ENCODE measurements around the gene SNAPIN.
A peak's percentile ranks its signal among the peaks of the same experiment; 100 is the strongest.
"Not testable (repeated sequence)": the region's sequence is repeated elsewhere in the genome, so short reads cannot be mapped to it uniquely, and the experiment has no call there.

SNAPIN gene

GRCh38 chr1:153669606-153670005 lies 11.1 kb downstream of the SNAPIN start:
- no peak for TF ChIP-seq POLR2A (IDR thresholded peaks at IDR 0.05; ENCODE audit: low read depth, low read length)
- no peak for DNase-seq (ENCODE audit: insufficient read length, low spot score)
- no peak for FAIRE-seq

- TF ChIP-seq POLR2A (IDR thresholded peaks at IDR 0.05; ENCODE audit: low read depth, low read length), result no peak
- no peak for FAIRE-seq
- no peak for DNase-seq (ENCODE audit: insufficient read length, low spot score)
These were observed 11.9 kb downstream of the SNAPIN start for GRCh38 chr1:153670257-153670858.

- peak; percentile 80 for TF ChIP-seq POLR2A (IDR thresholded peaks at IDR 0.05; ENCODE audit: low read depth, low read length)
- DNase-seq (ENCODE audit: insufficient read length, low spot score), result peak; percentile 93
- FAIRE-seq, result peak; percentile 67
These were observed 12.5 kb downstream of the SNAPIN start, which contains the start of gene ILF2 for GRCh38 chr1:153670859-153671627. Gene ILF2, minus strand, starts transcription at chr1:153670993. Its CDS starts 71 bp downstream, at chr1:153670922.

- not testable (repeated sequence) for DNase-seq (ENCODE audit: insufficient read length, low spot score); FAIRE-seq
These were observed 13.3 kb downstream of the SNAPIN start for GRCh38 chr1:153671628-153672353.

GRCh38 chr1:153673511-153673910 lies 15.0 kb downstream of the SNAPIN start:
- no peak for TF ChIP-seq POLR2A (IDR thresholded peaks at IDR 0.05; ENCODE audit: low read depth, low read length)
- DNase-seq (ENCODE audit: insufficient read length, low spot score) (no peak), FAIRE-seq (no peak)

GRCh38 chr1:153677718-153678518 lies 19.4 kb downstream of the SNAPIN start:
- TF ChIP-seq POLR2A (IDR thresholded peaks at IDR 0.05; ENCODE audit: low read depth, low read length), result no peak
- no peak for FAIRE-seq
- DNase-seq (ENCODE audit: insufficient read length, low spot score), result peak; percentile 41

GRCh38 chr1:153678519-153679336 lies 20.2 kb downstream of the SNAPIN start, which contains the start of gene NPR1:
Gene NPR1, plus strand, starts transcription at chr1:153678688. Its CDS starts 421 bp downstream, at chr1:153679109.
- FAIRE-seq (no peak), DNase-seq (ENCODE audit: insufficient read length, low spot score) (no peak)

GRCh38 chr1:153679337-153680119 lies 21.0 kb downstream of the SNAPIN start:
- TF ChIP-seq POLR2A (IDR thresholded peaks at IDR 0.05; ENCODE audit: low read depth, low read length), result no peak
- DNase-seq (ENCODE audit: insufficient read length, low spot score), result no peak
- FAIRE-seq, result no peak

More at GRCh38 chr1:153678519-153679336, 20.2 kb downstream of the SNAPIN start, which contains the start of gene NPR1:
- no peak for TF ChIP-seq POLR2A (IDR thresholded peaks at IDR 0.05; ENCODE audit: low read depth, low read length)

- FAIRE-seq, result no peak
- no peak for TF ChIP-seq POLR2A (IDR thresholded peaks at IDR 0.05; ENCODE audit: low read depth, low read length)
- DNase-seq (ENCODE audit: insufficient read length, low spot score), result no peak
These were observed 21.6 kb downstream of the SNAPIN start for GRCh38 chr1:153680120-153680403.

GRCh38 chr1:153682730-153683129 lies 24.2 kb downstream of the SNAPIN start:
- no peak for TF ChIP-seq POLR2A (IDR thresholded peaks at IDR 0.05; ENCODE audit: low read depth, low read length)
- FAIRE-seq (no peak), DNase-seq (ENCODE audit: insufficient read length, low spot score) (no peak)

- TF ChIP-seq POLR2A (IDR thresholded peaks at IDR 0.05; ENCODE audit: low read depth, low read length), result no peak
- DNase-seq (ENCODE audit: insufficient read length, low spot score) (peak; percentile 76), FAIRE-seq (no peak)
These were observed 25.4 kb downstream of the SNAPIN start for GRCh38 chr1:153683854-153684253.

- no peak for TF ChIP-seq POLR2A (IDR thresholded peaks at IDR 0.05; ENCODE audit: low read depth, low read length)
- DNase-seq (ENCODE audit: insufficient read length, low spot score) (no peak), FAIRE-seq (no peak)
These were observed 26.4 kb downstream of the SNAPIN start for GRCh38 chr1:153684892-153685291.
